ENCODE data around the gene COL23A1.

- TF ChIP-seq CTCF (IDR thresholded peaks at IDR 0.05): no peak
- no peak for TF ChIP-seq POLR2AphosphoS5 (IDR thresholded peaks at IDR 0.05)
Observed at GRCh38 chr5:178392931-178393394, 197.2 kb downstream of the COL23A1 start.
